ENCODE data around the gene EMC10.

The EMC10 gene

GRCh38 chr19:50476224-50476906 lies at the start of gene EMC10, which contains the start of gene GARIN5A:
EMC10 (plus strand) TSS chr19:50476507; CDS start chr19:50476545, 38 bp downstream.
GARIN5A (minus strand) TSS chr19:50476848; CDS start chr19:50476388, 460 bp downstream.
- TF ChIP-seq CTCF (IDR thresholded peaks at IDR 0.05; ENCODE audit: low read depth, low read length, missing control alignments), result no peak
- DNase-seq (ENCODE audit: low read depth), result peak; percentile 82
- peak within 1 kb of the TSS; percentile 77 for H3K4me3 ChIP-seq (ENCODE audit: low read depth, low read length)

GRCh38 chr19:50427318-50427925 lies 48.9 kb upstream of the EMC10 start:
- TF ChIP-seq CTCF (IDR thresholded peaks at IDR 0.05; ENCODE audit: low read depth, low read length, missing control alignments), result no peak
- H3K4me3 ChIP-seq (ENCODE audit: low read depth, low read length), result no peak overlapping the region
- no peak for DNase-seq (ENCODE audit: low read depth)

GRCh38 chr19:50427997-50428425 lies 48.3 kb upstream of the EMC10 start:
- no peak for DNase-seq (ENCODE audit: low read depth)
- no peak for TF ChIP-seq CTCF (IDR thresholded peaks at IDR 0.05; ENCODE audit: low read depth, low read length, missing control alignments)
- H3K4me3 ChIP-seq (ENCODE audit: low read depth, low read length), result peak overlapping the region; percentile 30

- TF ChIP-seq CTCF (IDR thresholded peaks at IDR 0.05; ENCODE audit: low read depth, low read length, missing control alignments), result no peak
Observed at GRCh38 chr19:50428772-50429463, 47.4 kb upstream of the EMC10 start.

GRCh38 chr19:50430888-50431342 lies 45.4 kb upstream of the EMC10 start:
- no peak for DNase-seq (ENCODE audit: low read depth)
- peak overlapping the region; percentile 53 for H3K4me3 ChIP-seq (ENCODE audit: low read depth, low read length)
- TF ChIP-seq CTCF (IDR thresholded peaks at IDR 0.05; ENCODE audit: low read depth, low read length, missing control alignments), result no peak

More at GRCh38 chr19:50428772-50429463, 47.4 kb upstream of the EMC10 start:
- H3K4me3 ChIP-seq (ENCODE audit: low read depth, low read length), result no peak overlapping the region
- no peak for DNase-seq (ENCODE audit: low read depth)

- no peak for DNase-seq (ENCODE audit: low read depth)
- TF ChIP-seq CTCF (IDR thresholded peaks at IDR 0.05; ENCODE audit: low read depth, low read length, missing control alignments), result no peak
- peak overlapping the region; percentile 64 for H3K4me3 ChIP-seq (ENCODE audit: low read depth, low read length)
Observed at GRCh38 chr19:50431343-50432220, 44.7 kb upstream of the EMC10 start.
